DOHH2 (cell line): ENCODE results near the gene TMEM132A.

ENCODE experiments used
- H3F3A ChIP-seq: fragments of 200-600 bp; sonication (generic), shearing (Covaris generic); 2 replicates; pipeline ENCODE4 v1.6.0; 2016; ENCODE audit warnings: antibody characterized with exemption, mild to moderate bottlenecking; ENCODE audit not compliant: control insufficient read depth, insufficient read depth
- H3K27ac ChIP-seq: fragments of 200-600 bp; sonication (generic); 2 replicates; pipeline ENCODE4 v1.5.1; 2014; ENCODE audit warnings: low read depth, mild to moderate bottlenecking, low read length, moderate library complexity
- H3K27me3 ChIP-seq: fragments of 200-600 bp; sonication (generic); 2 replicates; pipeline ENCODE4 v1.6.1; 2014; ENCODE audit warnings: mild to moderate bottlenecking, low read length, mixed read lengths; ENCODE audit not compliant: control insufficient read depth
- H3K36me3 ChIP-seq: fragments of 200-600 bp; sonication (generic); 2 replicates; pipeline ENCODE4 v1.6.1; 2014; ENCODE audit warnings: mild to moderate bottlenecking, low read length, moderate library complexity, mixed read lengths; ENCODE audit not compliant: control insufficient read depth
- H3K4me1 ChIP-seq: fragments of 200-600 bp; sonication (generic); 2 replicates; pipeline ENCODE4 v1.6.1; 2014; ENCODE audit warnings: mild to moderate bottlenecking, low read length, mixed read lengths; ENCODE audit not compliant: control insufficient read depth
- H3K4me2 ChIP-seq: fragments of 200-600 bp; sonication (generic); 2 replicates; pipeline ENCODE4 v1.6.0; 2014; ENCODE audit warnings: mild to moderate bottlenecking, low read length, moderate library complexity
- H3K4me3 ChIP-seq: fragments of 200-600 bp; sonication (generic); 2 replicates; pipeline ENCODE4 v1.5.1; 2014; ENCODE audit warnings: mild to moderate bottlenecking, low read length, mixed read lengths
- H3K79me2 ChIP-seq: fragments of 200-600 bp; sonication (generic); 2 replicates; pipeline ENCODE4 v1.6.1; 2014; ENCODE audit warnings: mild to moderate bottlenecking, low read length, mixed read lengths; ENCODE audit not compliant: control insufficient read depth
- H3K9me2 ChIP-seq: fragments of 200-600 bp; sonication (generic); replicated peaks from 2 replicates; pipeline ENCODE4 v1.6.1; 2014; ENCODE audit warnings: mild to moderate bottlenecking, low read length, mixed read lengths; ENCODE audit not compliant: control insufficient read depth
- H3K9me3 ChIP-seq: fragments of 200-600 bp; sonication (generic); 2 replicates; pipeline ENCODE4 v1.6.1; 2014; ENCODE audit warnings: antibody characterized with exemption, low read length, mixed read lengths; ENCODE audit not compliant: control insufficient read depth, insufficient read depth
- H4K20me1 ChIP-seq: fragments of 200-600 bp; sonication (generic); 2 replicates; pipeline ENCODE4 v1.6.0; 2014; ENCODE audit warnings: low read depth, mild to moderate bottlenecking, antibody characterized with exemption, low read length, moderate library complexity; ENCODE audit not compliant: control insufficient read depth, insufficient read depth
- CTCF ChIP-seq: fragments of 200-600 bp; sonication (generic); IDR thresholded peaks from one replicate; pipeline ENCODE4 v1.5.1; 2014; ENCODE audit warnings: antibody characterized with exemption, mild to moderate bottlenecking, low read depth, low read length; ENCODE audit not compliant: poor library complexity, severe bottlenecking
- EZH2phosphoT487 ChIP-seq: fragments of 200-600 bp; sonication (generic); IDR thresholded peaks from 2 replicates; pipeline ENCODE4 v1.6.1; 2017; ENCODE audit warnings: borderline replicate concordance, mild to moderate bottlenecking, antibody characterized with exemption, low read length, moderate library complexity, mixed read lengths

The TMEM132A gene

GRCh38 chr11:60951606-60951903 lies 27.3 kb downstream of the TMEM132A start:
- Histone ChIP-seq H3K27ac (peak overlapping the region; percentile 91), H3K27me3 (no peaks in the 10 kb centered on the region), H4K20me1 (no peaks in the 10 kb centered on the region), H3K4me3 (peak overlapping the region; percentile 97), H3F3A (peaks cover 6% of the 10 kb centered on the region; the same call in 1 of the 2 replicates), H3K9me2 (no peaks in the 10 kb centered on the region), H3K4me1 (peaks cover 59% of the 10 kb centered on the region), H3K9me3 (no peaks in the 10 kb centered on the region), H3K4me2 (peak overlapping the region; percentile 99), H3K79me2 (peaks cover 50% of the 10 kb centered on the region), H3K36me3 (peaks cover 25% of the 10 kb centered on the region)
- no peak for TF ChIP-seq CTCF

- H3K4me1 ChIP-seq = peaks cover 59% of the 10 kb centered on the region
- H3F3A ChIP-seq = peaks cover 6% of the 10 kb centered on the region; the same call in 1 of the 2 replicates
- peaks cover 21% of the 10 kb centered on the region for H3K36me3 ChIP-seq
- H3K27me3 ChIP-seq = no peaks in the 10 kb centered on the region
- peaks cover 46% of the 10 kb centered on the region for H3K79me2 ChIP-seq
- TF ChIP-seq CTCF (no peak), EZH2phosphoT487 (no peak)
- peak within 1 kb of the TSS; percentile 91 for H3K27ac ChIP-seq
- no peaks in the 10 kb centered on the region for H3K9me3 ChIP-seq
- H3K4me2 ChIP-seq = peak within 1 kb of the TSS; percentile 99
- peak within 1 kb of the TSS; percentile 97 for H3K4me3 ChIP-seq
- H3K9me2 ChIP-seq = no peaks in the 10 kb centered on the region
- no peaks in the 10 kb centered on the region for H4K20me1 ChIP-seq
Measured at GRCh38 chr11:60951904-60952741, 27.9 kb downstream of the TMEM132A start, which contains the start of gene SLC15A3. Gene SLC15A3 (minus strand): TSS chr11:60952176. CDS start chr11:60951551, 625 bp downstream.

- Histone ChIP-seq H3K36me3 (peaks cover 16% of the 10 kb centered on the region), H3K4me3 (peak overlapping the region; percentile 97), H3K79me2 (peaks cover 41% of the 10 kb centered on the region), H3K9me3 (no peaks in the 10 kb centered on the region), H3K27ac (peak overlapping the region; percentile 91), H3K9me2 (no peaks in the 10 kb centered on the region), H4K20me1 (no peaks in the 10 kb centered on the region), H3F3A (peaks cover 6% of the 10 kb centered on the region; the same call in 1 of the 2 replicates), H3K4me2 (peak overlapping the region; percentile 99), H3K4me1 (peaks cover 59% of the 10 kb centered on the region), H3K27me3 (no peaks in the 10 kb centered on the region)
- TF ChIP-seq CTCF (no peak), EZH2phosphoT487 (no peak)
Measured at GRCh38 chr11:60952742-60953170, 28.5 kb downstream of the TMEM132A start.
